Stimulated activated CD8-positive, alpha-beta memory T cell treated with anti-CD3 and anti-CD28 coated beads, Interleukin-2, amount 100 ng/mL, for 1 hour (primary cell): ENCODE data around the gene SLC1A1.
"Not testable (repeated sequence)": the region's sequence is repeated elsewhere in the genome, so short reads cannot be mapped to it uniquely, and the experiment has no call there.

Source experiments
- DNase-seq, 2 donors: peaks; one replicate each; pipeline ENCODE4 v3.0.0-alpha.2; 2020; ENCODE audit warnings: low read depth in 2 of 2

The SLC1A1 gene

DNA sequence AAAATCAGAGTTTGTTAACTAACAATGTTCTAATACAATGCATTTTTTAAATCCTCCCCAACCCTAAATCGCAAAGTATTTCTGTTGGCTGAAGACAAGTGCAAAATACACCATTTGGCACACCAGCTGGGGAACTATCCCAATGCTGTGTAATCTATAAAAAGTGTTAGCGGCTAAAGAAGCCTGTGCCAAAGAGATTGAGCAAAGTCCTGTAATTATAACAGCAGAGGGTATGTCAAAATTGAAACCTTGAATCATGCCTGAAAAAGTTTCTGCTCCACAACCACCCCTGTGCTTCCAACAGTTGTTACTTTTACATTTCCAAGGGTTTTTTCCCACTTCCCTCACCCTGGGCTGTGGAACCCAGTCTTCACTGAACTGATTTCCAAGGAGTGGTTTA is 88.7 kb downstream of the SLC1A1 start:
- no peak for DNase-seq

DNA sequence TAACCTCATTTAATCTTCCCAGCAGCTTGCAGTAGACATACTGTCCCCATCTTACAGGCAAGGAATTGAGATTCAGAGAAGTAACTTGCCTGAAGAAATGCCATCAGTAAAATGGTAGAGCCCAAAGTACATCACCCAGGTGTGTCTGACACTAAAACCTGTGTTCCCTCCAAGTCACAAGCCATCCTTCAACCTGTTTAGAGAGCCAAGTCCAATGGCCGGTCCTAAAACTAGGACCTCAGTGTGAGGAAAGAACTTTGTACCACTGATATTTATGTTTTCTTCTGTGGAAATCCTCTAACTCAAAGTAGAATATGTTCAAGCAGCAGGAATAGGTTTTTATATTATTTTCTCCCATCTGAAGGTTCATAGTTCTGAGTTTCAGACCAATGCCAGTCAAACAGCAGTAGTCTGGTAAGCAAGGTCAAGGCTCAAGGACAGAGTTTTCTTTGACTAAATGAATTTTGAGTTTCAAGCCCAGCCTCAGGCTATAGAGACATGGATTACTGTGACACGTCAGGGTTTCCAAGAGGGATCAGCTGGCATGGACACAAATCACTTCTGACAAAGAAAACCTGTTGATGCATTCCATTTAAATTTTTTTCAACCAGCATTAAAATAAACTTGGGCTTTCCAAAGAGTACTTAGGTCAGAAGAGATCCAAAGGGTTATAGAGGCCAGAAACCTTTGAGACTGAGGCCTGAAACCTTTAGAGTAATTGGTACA is 90.9 kb downstream of the SLC1A1 start:
- no peak for DNase-seq

DNA sequence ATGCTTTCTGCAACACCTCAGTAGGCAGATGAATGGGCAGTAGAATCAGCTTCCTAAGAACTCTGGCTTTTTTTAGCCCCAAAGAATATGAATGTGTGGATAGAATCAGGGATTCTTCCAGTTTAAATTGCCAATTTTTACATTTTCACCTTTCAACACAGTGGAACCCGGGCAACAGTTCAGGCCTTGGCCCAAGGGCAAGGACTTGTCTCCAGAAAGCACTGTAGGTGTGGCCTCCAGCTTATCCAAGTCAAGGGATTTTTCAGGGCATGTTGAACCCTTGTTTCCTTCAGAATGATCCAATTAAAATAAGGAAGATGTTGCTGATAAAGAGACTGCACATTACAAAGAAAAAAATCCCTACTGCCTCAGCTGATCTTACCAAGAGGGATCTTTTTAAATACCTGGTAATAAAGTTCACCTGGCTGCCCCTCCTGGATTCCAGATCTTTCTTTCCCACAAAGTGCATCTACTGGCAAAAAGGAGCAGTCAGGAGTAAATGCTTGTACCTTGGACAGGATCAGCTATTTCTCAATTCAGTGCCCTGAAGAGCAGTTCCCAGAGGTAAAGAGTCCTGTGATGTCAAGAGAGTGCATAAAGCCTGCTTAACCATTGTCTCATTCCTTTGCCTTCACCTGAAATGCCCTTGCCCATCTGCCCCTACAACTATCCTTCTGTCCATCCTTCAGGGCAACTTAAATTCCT is 91.7 kb downstream of the SLC1A1 start:
- no peak for DNase-seq

DNA sequence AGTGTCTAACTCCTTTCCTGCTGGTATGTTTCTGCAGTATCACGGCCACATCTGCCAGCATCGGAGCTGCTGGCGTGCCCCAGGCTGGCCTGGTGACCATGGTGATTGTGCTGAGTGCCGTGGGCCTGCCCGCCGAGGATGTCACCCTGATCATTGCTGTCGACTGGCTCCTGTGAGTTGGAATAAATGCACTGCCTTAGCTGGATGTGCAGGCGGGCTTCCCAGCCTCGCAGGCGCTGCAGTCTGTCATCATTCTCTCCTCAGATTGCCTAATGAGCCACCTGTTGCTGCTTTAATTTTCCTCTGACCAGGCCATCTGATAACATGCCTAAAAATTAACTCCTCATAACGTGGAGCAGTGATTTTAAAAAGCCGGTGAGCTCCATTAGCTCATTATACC is 92.7 kb downstream of the SLC1A1 start:
- no peak for DNase-seq

DNA sequence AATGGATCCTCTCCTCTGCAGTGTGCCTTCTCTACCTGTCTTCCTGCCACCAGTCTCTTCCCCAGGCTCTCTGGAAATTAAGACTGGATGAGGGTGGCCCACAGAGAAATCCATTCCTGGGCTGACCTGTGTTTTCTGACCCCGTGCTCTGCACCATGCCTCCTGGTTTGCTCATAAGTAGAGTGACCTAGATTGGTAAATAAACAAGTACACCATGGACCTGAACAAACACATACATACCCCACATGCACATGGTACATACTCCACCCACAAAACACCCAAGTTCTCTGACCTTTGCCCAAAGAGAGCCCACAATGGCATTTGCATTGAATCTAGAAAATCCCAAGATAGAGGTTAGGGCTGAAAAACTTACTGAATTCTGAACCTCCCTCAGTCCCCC is 94.4 kb downstream of the SLC1A1 start:
- DNase-seq: no peak

DNA sequence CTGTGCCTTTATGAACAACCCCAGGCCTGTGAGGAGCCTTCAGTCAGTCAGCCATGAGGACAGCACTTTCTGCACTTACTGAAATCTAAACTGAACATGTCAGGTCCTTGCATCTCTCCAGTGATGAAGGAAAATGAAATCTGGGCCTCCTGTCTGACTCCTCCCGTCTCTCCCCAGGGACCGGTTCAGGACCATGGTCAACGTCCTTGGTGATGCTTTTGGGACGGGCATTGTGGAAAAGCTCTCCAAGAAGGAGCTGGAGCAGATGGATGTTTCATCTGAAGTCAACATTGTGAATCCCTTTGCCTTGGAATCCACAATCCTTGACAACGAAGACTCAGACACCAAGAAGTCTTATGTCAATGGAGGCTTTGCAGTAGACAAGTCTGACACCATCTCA is 94.9 kb downstream of the SLC1A1 start:
- no peak for DNase-seq

DNA sequence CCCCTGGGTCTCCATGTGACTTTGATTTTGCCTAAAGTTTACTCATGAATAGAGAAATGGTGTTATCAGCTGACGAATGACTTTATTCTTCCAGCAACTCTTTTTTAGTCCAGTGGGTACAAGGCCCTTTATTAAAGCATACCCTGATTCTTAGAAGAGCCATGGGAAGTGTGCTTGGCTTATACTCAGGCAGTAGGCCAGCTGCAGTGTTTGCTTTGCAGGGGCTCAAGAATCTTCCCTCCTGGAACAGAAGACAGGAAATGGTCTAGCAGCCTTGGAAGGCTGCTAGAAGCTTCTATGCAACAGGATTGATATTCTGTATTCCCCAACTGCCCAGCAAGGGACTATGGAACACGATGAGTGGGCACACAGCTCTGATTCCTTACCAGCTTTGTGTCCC is 98.5 kb downstream of the SLC1A1 start:
- DNase-seq: no peak

DNA sequence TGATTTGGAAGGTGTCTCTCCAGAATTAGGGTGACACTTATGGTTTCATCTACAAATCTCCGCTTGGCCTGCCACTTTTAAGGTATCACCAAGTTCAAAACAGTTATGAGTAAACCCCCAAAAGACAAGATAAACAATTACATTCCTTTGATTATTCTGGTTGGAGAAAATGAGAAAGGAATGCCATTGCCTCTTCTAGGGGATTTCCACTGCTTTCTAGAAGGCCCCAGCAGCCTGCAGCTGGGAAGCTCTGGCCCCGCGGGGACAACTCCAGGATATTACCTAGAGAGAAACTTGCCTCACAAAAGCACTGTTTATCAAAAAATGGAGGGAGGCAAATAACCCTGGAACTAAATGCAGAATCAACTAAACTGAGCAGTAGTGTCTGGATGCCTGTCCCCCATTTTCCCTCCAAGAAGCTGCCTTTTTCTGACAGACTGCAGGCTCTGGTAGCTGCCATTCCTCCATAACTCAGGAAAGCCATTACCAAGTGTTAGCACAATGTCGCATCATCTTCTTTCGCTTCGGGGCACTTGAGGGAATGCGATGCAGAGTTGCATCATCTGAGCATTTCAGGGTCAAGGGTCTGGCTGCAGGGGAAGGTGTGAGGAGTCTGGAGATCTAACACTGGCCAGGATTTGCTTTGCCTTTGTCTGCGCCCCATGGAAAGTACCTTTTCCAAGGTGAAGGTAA is 100.3 kb downstream of the SLC1A1 start:
- no peak for DNase-seq

DNA sequence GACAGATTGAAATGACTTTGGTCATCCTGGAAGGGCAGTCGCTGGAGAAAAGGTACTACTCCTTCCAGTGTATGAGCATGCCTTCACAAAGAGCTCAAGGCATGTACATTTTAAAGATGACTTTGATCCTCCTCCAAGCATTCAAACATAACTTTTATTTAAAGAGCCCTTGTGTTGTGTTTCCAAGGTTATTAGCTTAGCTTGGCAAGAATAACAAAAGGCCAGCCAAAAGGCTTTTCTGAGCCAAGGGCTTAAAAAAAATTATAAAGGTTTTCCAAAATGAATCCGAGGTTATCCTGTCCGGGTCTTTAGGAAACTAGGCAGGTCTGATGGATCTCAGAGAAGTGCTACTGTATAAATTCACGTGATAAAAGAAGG is 100.8 kb downstream of the SLC1A1 start:
- no peak for DNase-seq

DNA sequence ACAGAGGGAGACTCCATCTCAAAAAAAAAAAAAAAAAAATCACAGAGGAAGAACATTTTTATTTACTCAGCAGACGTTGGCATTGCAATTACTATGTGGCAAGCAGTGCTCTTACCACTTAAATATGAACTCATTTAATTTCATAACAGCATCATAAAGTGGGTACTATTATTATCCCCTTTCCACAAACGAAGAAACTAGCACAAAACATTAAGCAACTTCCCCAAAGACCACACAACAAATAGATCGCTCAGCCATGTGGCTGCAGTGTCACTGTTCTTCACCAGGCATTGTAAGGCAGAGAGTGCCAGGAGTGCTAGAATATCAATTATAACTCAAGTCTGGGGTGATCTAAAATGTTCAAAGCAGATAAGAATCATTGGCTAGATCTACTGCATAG is 102.0 kb downstream of the SLC1A1 start:
- DNase-seq: no peak

DNA sequence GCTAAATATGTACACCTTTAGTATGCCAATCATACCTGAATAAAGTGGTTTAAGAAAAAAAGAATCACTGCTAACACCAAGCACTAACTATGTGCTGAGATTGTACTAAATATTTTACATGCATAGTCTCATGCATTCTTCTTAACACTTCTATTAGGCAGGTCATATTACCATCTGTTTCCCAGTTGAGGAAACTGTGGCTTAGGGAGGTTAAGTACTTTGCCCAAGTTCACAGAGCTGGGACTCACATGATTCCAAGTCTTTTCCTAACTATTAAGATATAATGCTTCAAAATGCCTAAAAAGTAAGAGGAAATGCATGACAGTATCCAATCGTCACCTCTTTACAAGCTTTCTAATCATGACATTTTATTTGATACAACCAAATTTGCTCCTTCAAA is 102.6 kb downstream of the SLC1A1 start:
- DNase-seq: no peak

DNA sequence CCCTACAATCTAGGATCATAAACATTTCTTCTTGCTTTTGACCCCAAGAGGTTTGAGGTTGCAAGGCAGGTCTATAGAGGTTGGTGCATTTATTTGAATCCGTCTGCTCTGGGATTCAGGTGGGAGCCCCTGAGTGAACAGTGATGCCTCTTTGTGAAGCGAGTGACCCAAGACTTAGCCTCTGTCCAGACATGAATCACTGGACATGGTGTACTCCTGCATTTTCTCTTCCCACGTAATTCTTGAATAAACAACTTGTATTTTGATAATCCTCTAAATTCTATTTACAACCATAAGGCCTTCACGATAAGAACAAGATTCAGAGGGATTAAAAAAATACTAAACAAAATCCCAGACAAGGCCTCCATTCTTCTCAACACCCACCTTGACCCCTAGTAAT is 104.3 kb downstream of the SLC1A1 start:
- no peak for DNase-seq

DNA sequence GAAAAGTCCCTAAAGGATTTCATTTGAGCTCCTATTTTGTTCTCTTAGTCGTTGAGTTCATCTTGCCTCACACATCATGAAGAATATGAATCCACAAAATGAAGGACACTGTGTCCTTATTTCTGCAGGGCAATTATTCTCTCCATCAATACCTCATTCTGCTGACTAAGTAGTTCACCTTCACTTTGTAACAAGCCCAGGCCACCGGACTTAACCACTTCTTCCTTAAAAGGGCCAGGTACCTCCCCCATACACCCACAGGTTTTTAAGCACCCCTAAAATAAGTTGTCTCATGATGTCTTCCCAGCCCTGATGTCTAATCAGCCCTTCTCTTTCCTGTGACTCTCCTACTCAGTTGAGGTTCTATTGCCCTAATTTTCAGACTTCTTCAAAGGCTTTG is 104.7 kb downstream of the SLC1A1 start:
- DNase-seq: no peak

DNA sequence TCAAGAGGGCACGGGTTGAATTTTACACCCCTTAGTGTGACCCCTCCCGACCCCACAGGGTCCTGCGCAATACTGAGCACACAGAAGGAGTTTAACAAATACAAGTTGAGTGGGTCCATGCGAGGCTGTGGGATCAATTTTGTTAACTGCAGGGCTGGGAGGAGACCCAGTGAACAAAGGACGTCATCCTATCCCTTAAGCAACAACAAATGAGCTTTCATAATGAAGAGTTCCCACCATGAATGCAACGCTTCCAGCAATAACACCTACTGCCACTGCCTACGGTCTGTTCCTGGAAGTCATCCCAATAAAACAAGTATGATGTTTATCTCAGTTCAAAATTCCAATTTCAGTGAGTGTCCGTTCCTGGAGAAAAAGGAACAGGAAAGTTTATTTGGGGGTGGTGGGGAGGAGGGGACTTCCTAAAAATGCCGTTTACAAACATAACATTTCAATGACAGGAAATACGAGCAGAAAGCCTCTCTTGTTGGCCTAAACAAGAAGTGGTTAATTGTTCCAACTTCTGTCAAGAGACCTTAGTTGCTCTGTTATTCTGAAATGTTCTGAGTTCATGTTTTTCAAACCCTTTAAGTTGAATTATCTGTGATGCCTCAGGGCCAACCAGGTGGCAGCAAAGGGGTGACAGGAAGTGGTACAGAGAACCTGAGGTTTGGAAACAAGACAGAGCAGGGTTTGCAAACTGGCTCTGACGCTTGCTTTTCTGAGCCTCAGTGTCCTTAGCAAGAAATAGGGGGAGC is 106.1 kb downstream of the SLC1A1 start:
- peak in 1 of 2 donors; percentile 13 for DNase-seq

DNA sequence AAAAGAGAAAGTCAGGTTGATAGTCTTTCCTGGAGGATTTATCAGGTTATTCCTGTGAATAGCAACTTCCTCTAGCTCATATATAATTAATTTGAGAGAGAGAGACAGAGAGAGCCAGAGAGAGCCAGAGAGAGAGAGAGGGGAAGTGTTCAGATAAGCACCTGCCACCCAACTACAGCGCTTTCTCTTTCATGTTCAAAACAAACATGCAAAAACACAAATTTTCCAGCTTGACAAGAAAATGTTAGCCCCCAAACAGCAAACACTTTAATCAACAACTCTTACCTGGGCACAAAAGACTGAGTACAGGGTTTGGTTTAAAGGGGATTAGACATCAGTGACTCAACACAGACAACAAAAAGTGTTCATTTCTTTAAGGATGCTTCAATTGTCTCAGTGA is 110.1 kb downstream of the SLC1A1 start:
- DNase-seq: no peak

DNA sequence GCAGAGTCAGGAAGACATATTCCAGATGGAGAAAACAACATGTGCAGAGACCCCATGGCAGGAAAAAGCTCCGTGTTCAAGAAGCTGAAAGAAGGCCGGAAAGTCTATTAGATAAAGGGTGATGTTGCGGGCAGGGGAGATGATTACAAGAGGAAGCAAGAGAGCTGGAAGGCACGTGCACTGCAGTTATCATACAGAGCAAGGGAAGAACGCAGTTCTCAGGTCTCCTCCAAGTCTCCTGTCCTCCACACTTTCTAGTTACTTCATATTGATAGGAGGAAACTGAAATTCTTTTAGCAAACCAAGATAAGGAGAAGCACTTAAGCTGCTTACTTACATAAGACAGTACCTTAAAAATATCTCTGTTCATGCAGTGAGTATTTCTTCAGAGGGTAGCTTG is 113.6 kb downstream of the SLC1A1 start:
- DNase-seq: no peak

DNA sequence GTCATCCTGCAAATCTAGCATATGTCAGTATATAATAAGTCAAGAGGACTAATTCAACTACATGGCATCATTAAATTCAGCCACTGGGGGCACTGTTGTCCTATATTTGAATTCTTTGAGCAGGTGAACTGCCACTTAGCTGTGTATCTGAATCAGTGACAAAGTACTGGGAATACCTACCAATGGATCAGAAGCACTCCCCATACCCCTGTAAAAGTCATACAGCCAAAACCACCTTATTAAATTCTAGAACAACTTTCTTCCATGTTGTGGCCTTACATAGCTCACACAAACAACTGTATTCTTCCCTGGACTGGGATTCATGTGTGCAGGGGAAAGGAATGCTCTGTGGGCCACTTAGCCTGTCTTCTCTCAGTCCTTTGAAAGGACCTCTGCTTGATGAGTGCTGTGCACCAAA is 114.4 kb downstream of the SLC1A1 start:
- peak; percentile 16 to 39 for DNase-seq

DNA sequence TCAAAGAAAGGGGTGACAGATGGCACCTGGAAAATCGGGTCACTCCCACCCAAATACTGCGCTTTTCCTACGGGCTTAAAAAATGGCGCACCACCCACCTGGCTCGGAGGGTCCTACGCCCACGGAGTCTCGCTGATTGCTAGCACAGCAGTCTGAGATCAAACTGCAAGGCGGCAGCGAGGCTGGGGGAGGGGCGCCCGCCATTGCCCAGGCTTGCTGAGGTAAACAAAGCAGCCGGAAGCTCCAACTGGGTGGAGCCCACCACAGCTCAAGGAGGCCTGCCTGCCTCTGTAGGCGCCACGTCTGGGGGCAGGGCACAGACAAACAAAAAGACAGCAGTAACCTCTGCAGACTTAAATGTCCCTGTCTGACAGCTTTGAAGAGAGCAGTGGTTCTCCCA is 115.8 kb downstream of the SLC1A1 start:
- not testable (repeated sequence) for DNase-seq

DNA sequence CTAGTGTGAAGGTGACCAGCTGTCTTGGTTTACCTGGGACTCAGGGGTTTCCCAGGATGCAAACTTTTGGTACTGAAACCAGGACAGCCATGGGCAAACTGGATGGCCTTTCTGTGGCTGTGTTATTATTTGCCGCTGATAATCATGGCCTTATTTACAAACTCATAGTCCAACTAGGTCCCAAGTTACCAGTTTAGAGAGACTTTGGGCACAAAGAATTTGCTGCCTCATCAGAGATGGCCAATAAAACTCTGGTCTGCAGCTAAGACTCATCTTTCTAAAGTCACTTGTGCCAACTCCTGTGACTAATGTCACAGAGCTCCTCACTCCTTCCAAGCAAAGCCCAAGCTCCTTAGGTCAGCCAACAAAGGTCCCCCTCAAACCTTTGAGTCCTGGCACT is 124.4 kb downstream of the SLC1A1 start:
- no peak for DNase-seq

DNA sequence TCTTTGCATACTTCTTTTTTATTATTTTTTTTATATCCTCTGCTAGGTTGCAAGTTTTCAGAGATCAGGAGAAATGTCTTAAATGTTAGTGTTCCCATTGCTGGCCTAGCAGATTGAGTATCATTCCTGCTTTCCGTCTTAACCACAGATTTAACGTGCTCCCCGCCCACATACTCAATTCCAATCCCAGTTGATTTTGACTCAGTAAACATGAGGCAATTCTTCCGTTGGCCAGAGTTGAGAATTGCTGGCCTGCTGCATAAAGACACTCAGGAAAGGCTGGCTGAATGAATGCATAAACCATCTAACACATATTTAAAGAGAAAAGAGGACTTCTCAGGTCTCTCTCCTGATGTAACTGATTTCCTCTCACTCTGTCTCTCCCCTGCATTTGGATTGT is 125.0 kb downstream of the SLC1A1 start:
- DNase-seq: no peak

DNA sequence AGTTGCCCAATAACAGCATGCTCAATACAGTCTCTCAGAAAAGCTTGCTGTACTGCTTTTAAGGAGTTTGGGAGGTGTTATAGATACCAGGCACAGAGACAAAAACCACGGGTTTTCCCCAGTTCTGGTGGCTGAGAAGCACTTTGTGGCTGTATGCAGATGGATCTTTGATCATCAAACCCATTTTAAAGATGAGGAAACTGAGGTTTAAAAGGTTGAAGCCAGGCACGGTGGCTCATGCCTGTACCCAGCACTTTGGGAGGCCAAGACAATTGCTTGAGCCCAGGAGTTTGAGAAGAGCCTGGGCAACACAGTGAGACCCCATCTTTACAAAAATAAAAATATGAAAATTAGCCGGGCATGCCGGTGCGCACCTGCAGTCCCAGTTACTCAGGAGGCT is 125.5 kb downstream of the SLC1A1 start:
- no peak for DNase-seq

DNA sequence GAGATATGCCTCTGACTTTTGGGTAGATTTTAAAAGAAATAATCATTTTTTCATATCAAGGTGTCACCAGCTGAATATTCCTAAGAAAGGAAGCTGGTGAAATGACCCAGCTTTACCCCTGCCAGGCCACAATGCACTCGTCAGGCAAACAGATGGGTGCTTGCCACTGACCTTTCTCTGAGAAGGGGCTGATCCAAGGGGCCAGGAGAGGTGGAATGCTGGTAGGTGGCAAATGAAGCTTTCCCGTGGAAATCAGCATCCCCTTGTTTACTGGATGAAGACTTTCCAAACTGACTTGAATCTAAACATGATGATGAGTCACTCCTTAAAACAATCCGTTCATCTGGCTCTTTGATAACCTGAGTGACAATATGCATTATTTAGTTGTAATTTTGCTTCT is 127.5 kb downstream of the SLC1A1 start:
- DNase-seq: no peak
